Measurements from ENCODE around the gene RNF125.

Gene RNF125

GRCh38 chr18:32092422-32093101 is 73.9 kb downstream of the RNF125 start:
- no peaks in the 10 kb centered on the region for H3K9me3 Mint-ChIP-seq
- H3K4me1 Mint-ChIP-seq, result peaks cover 48% of the 10 kb centered on the region
- H3K27me3 Mint-ChIP-seq, result no peaks in the 10 kb centered on the region
- H3K36me3 Mint-ChIP-seq, result peaks cover 20% of the 10 kb centered on the region
- H3K4me3 Mint-ChIP-seq, result peak overlapping the region; percentile 100
- H3K27ac Mint-ChIP-seq, result peak overlapping the region; percentile 99

- peaks cover 22% of the 10 kb centered on the region for H3K36me3 Mint-ChIP-seq
- H3K27ac Mint-ChIP-seq, result peak overlapping the region; percentile 99
- peaks cover 49% of the 10 kb centered on the region for H3K4me1 Mint-ChIP-seq
- H3K9me3 Mint-ChIP-seq, result no peaks in the 10 kb centered on the region
- peak overlapping the region; percentile 100 for H3K4me3 Mint-ChIP-seq
- no peaks in the 10 kb centered on the region for H3K27me3 Mint-ChIP-seq
Observed at GRCh38 chr18:32093102-32093511, 74.5 kb downstream of the RNF125 start.

GRCh38 chr18:32093523-32093922 is 74.9 kb downstream of the RNF125 start:
- Mint-ChIP-seq H3K27ac (peak overlapping the region; percentile 99), H3K4me3 (peak overlapping the region; percentile 100), H3K27me3 (no peaks in the 10 kb centered on the region), H3K4me1 (peaks cover 49% of the 10 kb centered on the region), H3K36me3 (peaks cover 22% of the 10 kb centered on the region), H3K9me3 (no peaks in the 10 kb centered on the region)

- Mint-ChIP-seq H3K27me3 (no peaks in the 10 kb centered on the region), H3K9me3 (no peaks in the 10 kb centered on the region), H3K4me3 (peak overlapping the region; percentile 100), H3K27ac (peak overlapping the region; percentile 26), H3K4me1 (peaks cover 58% of the 10 kb centered on the region), H3K36me3 (peaks cover 25% of the 10 kb centered on the region)
Observed at GRCh38 chr18:32095192-32095899, 76.7 kb downstream of the RNF125 start.

- Mint-ChIP-seq H3K9me3 (no peaks in the 10 kb centered on the region), H3K27me3 (no peaks in the 10 kb centered on the region), H3K36me3 (peaks cover 27% of the 10 kb centered on the region), H3K27ac (peak overlapping the region; percentile 41), H3K4me3 (peak overlapping the region; percentile 100), H3K4me1 (peaks cover 62% of the 10 kb centered on the region)
Observed at GRCh38 chr18:32095900-32096229, 77.2 kb downstream of the RNF125 start.

GRCh38 chr18:32096946-32097345 is 78.3 kb downstream of the RNF125 start:
- Mint-ChIP-seq H3K27ac (peak overlapping the region; percentile 84), H3K36me3 (peaks cover 29% of the 10 kb centered on the region), H3K4me1 (peaks cover 66% of the 10 kb centered on the region), H3K27me3 (no peaks in the 10 kb centered on the region), H3K9me3 (no peaks in the 10 kb centered on the region), H3K4me3 (peak overlapping the region; percentile 100)

GRCh38 chr18:32104516-32104915 is 85.9 kb downstream of the RNF125 start:
- H3K4me3 Mint-ChIP-seq, result peak overlapping the region; percentile 32
- no peaks in the 10 kb centered on the region for H3K27me3 Mint-ChIP-seq
- peaks cover 14% of the 10 kb centered on the region for H3K36me3 Mint-ChIP-seq
- H3K9me3 Mint-ChIP-seq, result no peaks in the 10 kb centered on the region
- peaks cover 60% of the 10 kb centered on the region for H3K4me1 Mint-ChIP-seq
- H3K27ac Mint-ChIP-seq, result peak overlapping the region; percentile 73

- peaks cover 78% of the 10 kb centered on the region for H3K4me1 Mint-ChIP-seq
- H3K4me3 Mint-ChIP-seq, result no peak overlapping the region
- peaks cover 9% of the 10 kb centered on the region for H3K36me3 Mint-ChIP-seq
- H3K27ac Mint-ChIP-seq, result no peak overlapping the region
- no peaks in the 10 kb centered on the region for H3K27me3 Mint-ChIP-seq
- no peaks in the 10 kb centered on the region for H3K9me3 Mint-ChIP-seq
Observed at GRCh38 chr18:32110005-32110404, 91.4 kb downstream of the RNF125 start.

- Mint-ChIP-seq H3K27me3 (no peaks in the 10 kb centered on the region), H3K4me1 (peaks cover 75% of the 10 kb centered on the region), H3K9me3 (no peaks in the 10 kb centered on the region), H3K36me3 (peaks cover 17% of the 10 kb centered on the region), H3K27ac (no peak overlapping the region), H3K4me3 (peak overlapping the region; percentile 19)
Observed at GRCh38 chr18:32111706-32112105, 93.1 kb downstream of the RNF125 start.

- Mint-ChIP-seq H3K4me1 (peaks cover 80% of the 10 kb centered on the region), H3K4me3 (no peak overlapping the region), H3K27me3 (no peaks in the 10 kb centered on the region), H3K9me3 (no peaks in the 10 kb centered on the region), H3K36me3 (peaks cover 18% of the 10 kb centered on the region), H3K27ac (peak overlapping the region; percentile 23)
Observed at GRCh38 chr18:32112826-32113225, 94.2 kb downstream of the RNF125 start.

- Mint-ChIP-seq H3K27me3 (no peaks in the 10 kb centered on the region), H3K36me3 (peaks cover 18% of the 10 kb centered on the region), H3K4me1 (peaks cover 65% of the 10 kb centered on the region), H3K27ac (no peak overlapping the region), H3K9me3 (no peaks in the 10 kb centered on the region), H3K4me3 (no peak overlapping the region)
Observed at GRCh38 chr18:32114293-32114942, 95.8 kb downstream of the RNF125 start.

GRCh38 chr18:32122039-32122438 is 103.4 kb downstream of the RNF125 start:
- H3K4me1 Mint-ChIP-seq, result peaks cover 20% of the 10 kb centered on the region
- H3K9me3 Mint-ChIP-seq, result no peaks in the 10 kb centered on the region
- peak overlapping the region; percentile 35 for H3K27ac Mint-ChIP-seq
- H3K36me3 Mint-ChIP-seq, result peaks cover 16% of the 10 kb centered on the region
- no peak overlapping the region for H3K4me3 Mint-ChIP-seq
- no peaks in the 10 kb centered on the region for H3K27me3 Mint-ChIP-seq
